Measurements from ENCODE around the gene CCNQ.

GRCh38 chrX:153639177-153640044, 40.5 kb upstream of the CCNQ start:
- TF ChIP-seq, protein P1, sequence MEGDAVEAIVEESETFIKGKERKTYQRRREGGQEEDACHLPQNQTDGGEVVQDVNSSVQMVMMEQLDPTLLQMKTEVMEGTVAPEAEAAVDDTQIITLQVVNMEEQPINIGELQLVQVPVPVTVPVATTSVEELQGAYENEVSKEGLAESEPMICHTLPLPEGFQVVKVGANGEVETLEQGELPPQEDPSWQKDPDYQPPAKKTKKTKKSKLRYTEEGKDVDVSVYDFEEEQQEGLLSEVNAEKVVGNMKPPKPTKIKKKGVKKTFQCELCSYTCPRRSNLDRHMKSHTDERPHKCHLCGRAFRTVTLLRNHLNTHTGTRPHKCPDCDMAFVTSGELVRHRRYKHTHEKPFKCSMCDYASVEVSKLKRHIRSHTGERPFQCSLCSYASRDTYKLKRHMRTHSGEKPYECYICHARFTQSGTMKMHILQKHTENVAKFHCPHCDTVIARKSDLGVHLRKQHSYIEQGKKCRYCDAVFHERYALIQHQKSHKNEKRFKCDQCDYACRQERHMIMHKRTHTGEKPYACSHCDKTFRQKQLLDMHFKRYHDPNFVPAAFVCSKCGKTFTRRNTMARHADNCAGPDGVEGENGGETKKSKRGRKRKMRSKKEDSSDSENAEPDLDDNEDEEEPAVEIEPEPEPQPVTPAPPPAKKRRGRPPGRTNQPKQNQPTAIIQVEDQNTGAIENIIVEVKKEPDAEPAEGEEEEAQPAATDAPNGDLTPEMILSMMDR (conservative IDR thresholded peaks at IDR 0.05): no peak
- no peak for TF ChIP-seq ZFX (IDR thresholded peaks at IDR 0.05)
